Endothelial cell of umbilical vein (primary cell): ENCODE data around the gene BCL2A1. TPM values are rescaled to one million over a fixed set of nuclear protein-coding genes. Genes with fewer than 3 reads are reported as not detected.
A peak's percentile ranks its signal among the peaks of the same experiment; 100 is the strongest.

Experiments used
- Bru-seq: library from RNA; stranded (reverse); fragments of 400-500 nt; gene quantifications from one replicate; lab custom pipeline; 2021; lab: Mats Ljungman, UMichigan
- BruChase-seq, 2 experiments: library from RNA; stranded (reverse); fragments of 400-500 nt; gene quantifications; one replicate each; lab custom pipeline; 2021; lab: Mats Ljungman, UMichigan
- BruUV-seq: library from RNA; stranded (reverse); fragments of 400-500 nt; replicated peaks from 2 replicates; lab custom pipeline; 2021; lab: Mats Ljungman, UMichigan
- CTCF ChIA-PET: fragments of 300-600, 350-600 bp; sonication (Branson Sonifier 250); formaldehyde crosslinking; loops from one replicate; lab custom pipeline; 2021; ENCODE audit warnings: antibody characterized with exemption, inconsistent platforms; lab: Charles Lee
- POLR2A ChIA-PET: fragments of 300-600, 350-600 bp; sonication (Branson Sonifier 250); formaldehyde crosslinking; loops from one replicate; lab custom pipeline; 2021; ENCODE audit warnings: antibody characterized with exemption, inconsistent platforms; lab: Charles Lee
- DNase-seq: peaks from one replicate; pipeline ENCODE4 v3.0.0-alpha.2; 2011; ENCODE audit warnings: low read depth, low spot score
- FAIRE-seq: peaks from 2 replicates; lab custom pipeline; 2011; peaks lifted over from hg19 to GRCh38; lab: Jason Lieb, UNC
- H2AFZ ChIP-seq: 2 replicates; pipeline ENCODE4 v1.6.0; 2012; ENCODE audit warnings: low read depth, low read length, control low read depth, inconsistent platforms
- H3K27ac ChIP-seq: 2 replicates; pipeline ENCODE4 v1.5.1; 2011; ENCODE audit warnings: low read depth, mild to moderate bottlenecking, control low read depth, low read length, moderate library complexity; ENCODE audit not compliant: insufficient read depth
- H3K27me3 ChIP-seq, 2 experiments: 2 replicates each; pipeline versions ENCODE4 v1.6.0 to v1.6.1; 2011; ENCODE audit warnings: low read length in 2 of 2, mixed read lengths in 1 of 2; ENCODE audit not compliant: control insufficient read depth in 2 of 2, insufficient read depth in 2 of 2
- H3K36me3 ChIP-seq, 2 experiments: 2 replicates in 1 of 2; 3 replicates in 1 of 2; pipeline ENCODE4 v1.5.1; 2011; ENCODE audit warnings: low read length in 2 of 2, mild to moderate bottlenecking in 1 of 2, moderate library complexity in 1 of 2; ENCODE audit not compliant: control insufficient read depth in 2 of 2, insufficient read depth in 2 of 2; ENCODE audit errors: extremely low read depth in 1 of 2
- H3K4me1 ChIP-seq: 3 replicates; pipeline ENCODE4 v1.5.1; 2011; ENCODE audit warnings: mild to moderate bottlenecking, low read length; ENCODE audit not compliant: control insufficient read depth, insufficient read depth; ENCODE audit errors: extremely low read depth
- H3K4me2 ChIP-seq: 2 replicates; pipeline ENCODE4 v1.6.1; 2011; ENCODE audit warnings: low read length, control low read depth, mixed read lengths; ENCODE audit not compliant: insufficient read depth
- H3K4me3 ChIP-seq, 3 experiments: fragments of 200-600 bp in 1 of 3; sonication (generic), shearing (Covaris generic) in 1 of 3; replicated peaks in 1 of 3; 2 replicates each; pipeline ENCODE4 v1.5.1; 2011 to 2016; ENCODE audit warnings: control low read depth in 3 of 3, low read length in 3 of 3, mild to moderate bottlenecking in 2 of 3, inconsistent platforms in 1 of 3, low read depth in 1 of 3, moderate library complexity in 1 of 3; ENCODE audit not compliant: insufficient read depth in 1 of 3
- H3K79me2 ChIP-seq: 2 replicates; pipeline ENCODE4 v1.6.0; 2012; ENCODE audit warnings: low read length, inconsistent platforms; ENCODE audit not compliant: control insufficient read depth, insufficient read depth
- H3K9ac ChIP-seq: replicated peaks from 2 replicates; pipeline ENCODE3; 2011; ENCODE audit warnings: low read length, control low read depth; ENCODE audit not compliant: insufficient read depth; ENCODE audit errors: extremely low read depth
- H3K9me1 ChIP-seq: replicated peaks from 3 replicates; pipeline ENCODE4 v1.6.0; 2011; ENCODE audit warnings: mild to moderate bottlenecking, low read length; ENCODE audit not compliant: control insufficient read depth, insufficient read depth; ENCODE audit errors: extremely low read depth
- H3K9me3 ChIP-seq: replicated peaks from 2 replicates; pipeline ENCODE4 v1.5.1; 2012; ENCODE audit warnings: low read length, inconsistent platforms; ENCODE audit not compliant: control insufficient read depth, insufficient read depth
- H4K20me1 ChIP-seq: replicated peaks from 2 replicates; pipeline ENCODE3; 2011; ENCODE audit warnings: mild to moderate bottlenecking, low read length; ENCODE audit not compliant: control insufficient read depth, insufficient read depth; ENCODE audit errors: extremely low read depth
- FOS ChIP-seq: IDR thresholded peaks from 2 replicates; pipeline ENCODE4 v1.6.1; 2011; ENCODE audit warnings: mild to moderate bottlenecking, low read length, moderate library complexity, borderline replicate concordance; ENCODE audit not compliant: insufficient read depth
- GATA2 ChIP-seq: IDR thresholded peaks from 2 replicates; pipeline ENCODE4 v1.7.0; 2011; ENCODE audit warnings: low read depth, mild to moderate bottlenecking, moderate library complexity, mixed read lengths, low read length; ENCODE audit not compliant: insufficient read length, insufficient read depth
- JUN ChIP-seq: IDR thresholded peaks from 2 replicates; pipeline ENCODE4 v1.6.1; 2011; ENCODE audit warnings: borderline replicate concordance, low read depth; ENCODE audit not compliant: insufficient read length, insufficient read depth
- MAX ChIP-seq: IDR thresholded peaks from 2 replicates; pipeline ENCODE4 v1.6.1; 2011; ENCODE audit not compliant: insufficient read depth, insufficient read length
- MYC ChIP-seq: IDR thresholded peaks from one replicate; pipeline ENCODE4 v1.6.1; 2011; ENCODE audit warnings: mild to moderate bottlenecking, low read depth, low read length
- POLR2A ChIP-seq: IDR thresholded peaks from 2 replicates; pipeline ENCODE4 v1.6.1; 2012; ENCODE audit warnings: low read depth, mild to moderate bottlenecking, control low read depth, low read length
- dilution Hi-C: fragments of 300-500 bp; cut with MboI; formaldehyde crosslinking; loops from one replicate; pipeline ENCODE4 v1.15.0; 2019; ENCODE audit warnings: low sequenced_read_pairs; ENCODE audit not compliant: extremely low pct_ligation_motif_present
- intact Hi-C: fragments of 100-400 bp; cut with micrococcal nuclease; formaldehyde crosslinking; loops from one replicate; pipeline ENCODE4 v1.10.0; 2022
- long read RNA-seq: library from polyadenylated mRNA; stranded (forward); transcript quantifications from one replicate; pipeline ENCODE4 v2.0.0, GENCODE V29; 2021
- polyA minus RNA-seq, 3 experiments: library from RNA; depleted of rRNA, polyadenylated mRNA; stranded (reverse); fragments of >200 nt; gene quantifications; 1 replicate in 1 of 3; 2 replicates in 2 of 3; pipeline ENCODE4 v1.2.3, GENCODE V29; 2011
- polyA plus RNA-seq, 4 experiments: library from polyadenylated mRNA; depleted of rRNA in 3 of 4; stranded (reverse) in 3 of 4; unstranded in 1 of 4; fragments of >200 nt; gene quantifications; 2 replicates each; pipeline versions ENCODE4 v1.2.1 to v1.2.3, GENCODE V29; 2011 to 2012; ENCODE audit warnings: missing spikeins in 1 of 4
- total RNA-seq: library from RNA; stranded (reverse); gene quantifications from 2 replicates; pipeline ENCODE4 v1.2.3, GENCODE V29; 2021

The BCL2A1 gene
- total RNA-seq (not detected in 2 replicates), polyA plus RNA-seq (not detected in 2 replicates), polyA minus RNA-seq (not detected in 2 replicates), Bru-seq, nascent RNA (not detected), BruChase-seq, experiment 1, labeled RNA remaining after a 6-hour chase (percentile 8 among the genes with signal in this experiment), BruChase-seq, experiment 2, labeled RNA remaining after a 2-hour chase (percentile 8 among the genes with signal in this experiment)
- 0.09 TPM in 1 of 2 replicates, not detected in the other for polyA plus RNA-seq (2011; cell fraction: cytosol; rRNA removed)
- polyA plus RNA-seq (2011; cell fraction: nucleus; rRNA removed) = not detected in 2 replicates
- polyA plus RNA-seq (2012) = 1.0 TPM in 1 of 2 replicates, not detected in the other
- not detected for polyA minus RNA-seq (2011; cell fraction: cytosol; rRNA and poly(A)+ RNA removed)
- not detected in 2 replicates for polyA minus RNA-seq (2011; cell fraction: nucleus; rRNA and poly(A)+ RNA removed)
- long read RNA-seq = 0 reads

GRCh38 chr15:79970624-79971434, at the start of gene BCL2A1:
BCL2A1 (minus strand) TSS chr15:79971196; CDS start chr15:79971119, 77 bp downstream.
- ChIA-PET POLR2A (no interaction called here), CTCF (interaction anchor here (1.0 to 1.5 kb wide), 2 partner anchors 118 to 590 kb away, joined by 4 to 8 read pairs; no protein-coding TSS in a partner anchor)
- Histone ChIP-seq H3K4me3 (no peak within 1 kb of the TSS), H3K79me2 (no peaks in the 10 kb centered on the region), H3K36me3 (no peaks in the 10 kb centered on the region), H3K4me1 (no peaks in the 10 kb centered on the region), H3K4me2 (no peak within 1 kb of the TSS), H4K20me1 (no peaks in the 10 kb centered on the region), H3K9ac (no peak within 1 kb of the TSS), H3K9me1 (no peaks in the 10 kb centered on the region), H2AFZ (peak within 1 kb of the TSS; percentile 59), H3K9me3 (no peaks in the 10 kb centered on the region), H3K27me3 (no peaks in the 10 kb centered on the region), H3K27ac (no peak within 1 kb of the TSS)
- DNase-seq = peak; percentile 56
- BruUV-seq = TSS peak; percentile 60
- dilution Hi-C loops = no loop called here
- FAIRE-seq = peak; percentile 57
- TF ChIP-seq MYC = no peak
- peak; percentile 71 for TF ChIP-seq FOS
- no peak for TF ChIP-seq GATA2
- TF ChIP-seq MAX = no peak
- no peak for TF ChIP-seq JUN
- no peak for TF ChIP-seq POLR2A
- intact Hi-C loops = no loop called here
